ENCODE results near the gene CENPX.
A peak's percentile ranks its signal among the peaks of the same experiment; 100 is the strongest.

- peak; percentile 71 for TF ChIP-seq TAF1 (IDR thresholded peaks at IDR 0.05; ENCODE audit: low read depth)
- TF ChIP-seq TEAD4 (IDR thresholded peaks at IDR 0.05), result no peak
- TF ChIP-seq FOXM1 (IDR thresholded peaks at IDR 0.05; ENCODE audit: borderline replicate concordance, low read depth), result no peak
- no peak for TF ChIP-seq CEBPB (IDR thresholded peaks at IDR 0.05)
- no peak for TF ChIP-seq REST (IDR thresholded peaks at IDR 0.05; ENCODE audit: low read depth)
- TF ChIP-seq YY1 (IDR thresholded peaks at IDR 0.05; ENCODE audit: low read depth), result peak; percentile 71; the same call in 1 of the 2 replicates
- TF ChIP-seq EGR1 (IDR thresholded peaks at IDR 0.05), result peak; percentile 34; the same call in 1 of the 2 replicates
- no peak for TF ChIP-seq RAD21 (IDR thresholded peaks at IDR 0.05; ENCODE audit: low read depth)
- peak; percentile 52 for TF ChIP-seq MAX (IDR thresholded peaks at IDR 0.05)
- TF ChIP-seq USF1 (IDR thresholded peaks at IDR 0.05), result no peak
- no peak for TF ChIP-seq EP300 (IDR thresholded peaks at IDR 0.05; ENCODE audit: borderline replicate concordance)
Measured at GRCh38 chr17:82051776-82052637, 29.3 kb upstream of the CENPX start, which contains the start of the genes GPS1 and RFNG.
